Nephron (organoid): ENCODE measurements around the gene CYP2C9.
"Not testable (repeated sequence)": the region's sequence is repeated elsewhere in the genome, so short reads cannot be mapped to it uniquely, and the experiment has no call there.

ENCODE experiments used
- H3K27ac Mint-ChIP-seq, 3 experiments: 2 replicates each; pipeline ENCODE4 v1.8.0; 2020; ENCODE audit warnings: mixed read lengths in 3 of 3, mild to moderate bottlenecking in 2 of 3, moderate library complexity in 1 of 3
- H3K27me3 Mint-ChIP-seq: 2 replicates; pipeline ENCODE4 v1.8.0; 2021; ENCODE audit warnings: low read depth, mild to moderate bottlenecking, moderate library complexity, mixed read lengths
- H3K36me3 Mint-ChIP-seq: 2 replicates; pipeline ENCODE4 v1.8.0; 2020; ENCODE audit warnings: low read depth, mixed read lengths
- H3K4me1 Mint-ChIP-seq: 2 replicates; pipeline ENCODE4 v1.8.0; 2020; ENCODE audit warnings: mixed read lengths
- H3K4me3 Mint-ChIP-seq, 3 experiments: 2 replicates each; pipeline ENCODE4 v1.8.0; 2020; ENCODE audit warnings: mild to moderate bottlenecking in 3 of 3, mixed read lengths in 3 of 3, moderate library complexity in 2 of 3
- H3K9me3 Mint-ChIP-seq: 2 replicates; pipeline ENCODE4 v1.8.0; 2020; ENCODE audit warnings: mixed read lengths
- TF ChIP-seq, protein P1 (sequence below), 3 experiments: fragments of 200-600 bp; sonication (generic); IDR thresholded peaks; one replicate each; pipeline ENCODE4 v1.5.0; 2021; ENCODE audit warnings: antibody characterized with exemption in 3 of 3; ENCODE audit not compliant: unreplicated experiment in 3 of 3

CYP2C9 gene

DNA sequence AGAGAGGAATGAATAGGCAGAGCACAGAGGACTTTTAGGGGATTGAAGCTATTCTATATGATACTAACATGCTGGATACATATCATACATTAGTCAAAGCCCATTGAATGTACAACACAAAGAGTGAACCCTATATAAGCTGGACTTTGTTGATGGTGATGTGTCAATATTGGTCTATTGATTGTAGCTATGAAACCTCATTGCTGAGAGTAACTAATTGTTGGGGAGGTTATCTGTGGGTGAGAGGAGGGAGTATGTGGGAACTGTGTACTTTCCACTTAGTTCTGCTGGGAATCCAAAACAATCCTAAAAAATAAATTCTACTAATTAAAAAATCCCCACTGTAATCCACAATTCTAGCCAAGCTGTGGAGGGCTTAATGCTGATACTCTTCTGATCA is 22.0 kb upstream of the CYP2C9 start:
- H3K27me3 Mint-ChIP-seq = no peaks in the 10 kb centered on the region
- H3K36me3 Mint-ChIP-seq = no peaks in the 10 kb centered on the region
- no peaks in the 10 kb centered on the region for H3K4me1 Mint-ChIP-seq
- H3K4me3 Mint-ChIP-seq = no peak overlapping the region
- H3K9me3 Mint-ChIP-seq = peaks cover 17% of the 10 kb centered on the region
- H3K27ac Mint-ChIP-seq = no peak overlapping the region
- TF ChIP-seq, protein P1, sequence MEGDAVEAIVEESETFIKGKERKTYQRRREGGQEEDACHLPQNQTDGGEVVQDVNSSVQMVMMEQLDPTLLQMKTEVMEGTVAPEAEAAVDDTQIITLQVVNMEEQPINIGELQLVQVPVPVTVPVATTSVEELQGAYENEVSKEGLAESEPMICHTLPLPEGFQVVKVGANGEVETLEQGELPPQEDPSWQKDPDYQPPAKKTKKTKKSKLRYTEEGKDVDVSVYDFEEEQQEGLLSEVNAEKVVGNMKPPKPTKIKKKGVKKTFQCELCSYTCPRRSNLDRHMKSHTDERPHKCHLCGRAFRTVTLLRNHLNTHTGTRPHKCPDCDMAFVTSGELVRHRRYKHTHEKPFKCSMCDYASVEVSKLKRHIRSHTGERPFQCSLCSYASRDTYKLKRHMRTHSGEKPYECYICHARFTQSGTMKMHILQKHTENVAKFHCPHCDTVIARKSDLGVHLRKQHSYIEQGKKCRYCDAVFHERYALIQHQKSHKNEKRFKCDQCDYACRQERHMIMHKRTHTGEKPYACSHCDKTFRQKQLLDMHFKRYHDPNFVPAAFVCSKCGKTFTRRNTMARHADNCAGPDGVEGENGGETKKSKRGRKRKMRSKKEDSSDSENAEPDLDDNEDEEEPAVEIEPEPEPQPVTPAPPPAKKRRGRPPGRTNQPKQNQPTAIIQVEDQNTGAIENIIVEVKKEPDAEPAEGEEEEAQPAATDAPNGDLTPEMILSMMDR (IDR thresholded peaks at IDR 0.05; ENCODE audit: unreplicated experiment in 3 of 3) = no peak

DNA sequence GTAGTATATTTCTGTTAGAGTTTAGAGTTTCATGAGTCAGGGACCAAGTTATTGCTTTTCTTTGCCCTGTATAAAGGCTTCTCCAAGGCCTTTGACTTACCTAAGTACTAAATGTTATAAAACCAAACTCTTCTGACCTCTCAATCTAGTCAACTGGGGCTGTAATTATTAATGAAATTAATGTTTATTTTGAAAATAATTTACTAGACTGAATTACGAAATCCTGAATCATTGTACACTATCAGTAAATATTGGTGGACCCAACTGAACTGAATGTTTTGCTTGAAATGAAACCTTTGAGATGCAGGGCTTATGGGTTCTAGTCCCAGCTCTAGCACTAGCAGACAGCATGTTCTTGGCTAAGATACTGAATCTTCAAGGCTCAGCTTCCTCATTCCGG is 1.7 kb upstream of the CYP2C9 start:
- no peak overlapping the region for H3K4me3 Mint-ChIP-seq
- TF ChIP-seq, protein P1 (IDR thresholded peaks at IDR 0.05; ENCODE audit: unreplicated experiment in 3 of 3) = no peak
- peaks cover 4% of the 10 kb centered on the region for H3K9me3 Mint-ChIP-seq
- H3K4me1 Mint-ChIP-seq = no peaks in the 10 kb centered on the region
- no peaks in the 10 kb centered on the region for H3K27me3 Mint-ChIP-seq
- no peaks in the 10 kb centered on the region for H3K36me3 Mint-ChIP-seq
- no peak overlapping the region for H3K27ac Mint-ChIP-seq

DNA sequence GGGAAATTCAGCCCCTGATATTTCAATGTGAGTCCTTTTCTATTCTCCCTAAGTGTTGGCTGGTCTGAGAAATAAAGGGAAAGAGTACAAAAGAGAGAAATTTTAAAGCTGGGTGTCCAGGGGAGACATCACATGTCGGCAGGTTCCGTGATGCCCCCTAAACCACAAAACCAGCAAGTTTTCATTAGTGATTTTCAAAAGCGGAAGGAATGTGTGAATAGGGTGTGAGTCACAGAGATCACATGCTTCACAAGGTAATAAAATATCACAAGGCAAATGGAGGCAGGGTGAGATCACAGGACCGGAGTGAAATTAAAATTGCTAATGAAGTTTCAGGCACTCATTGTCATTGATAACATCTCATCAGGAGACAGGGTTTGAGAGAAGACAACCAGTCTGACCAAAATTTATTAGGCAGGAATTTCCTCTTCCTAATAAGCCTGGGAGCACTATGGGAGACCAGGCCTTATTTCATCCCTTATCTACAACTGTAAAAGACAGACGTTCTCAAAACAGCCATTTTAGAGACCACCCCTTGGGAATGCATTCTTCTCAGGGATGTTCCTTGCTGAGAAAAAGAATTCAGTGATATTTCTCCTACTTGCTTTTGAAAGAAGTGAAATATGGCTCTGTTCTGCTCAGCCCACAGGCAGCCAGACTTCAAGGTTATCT is 5.1 kb downstream of the CYP2C9 start:
- H3K4me3 Mint-ChIP-seq, H3K4me1 Mint-ChIP-seq, H3K27ac Mint-ChIP-seq, H3K27me3 Mint-ChIP-seq, H3K36me3 Mint-ChIP-seq: not testable (repeated sequence)
- peaks cover 22% of the 10 kb centered on the region for H3K9me3 Mint-ChIP-seq

DNA sequence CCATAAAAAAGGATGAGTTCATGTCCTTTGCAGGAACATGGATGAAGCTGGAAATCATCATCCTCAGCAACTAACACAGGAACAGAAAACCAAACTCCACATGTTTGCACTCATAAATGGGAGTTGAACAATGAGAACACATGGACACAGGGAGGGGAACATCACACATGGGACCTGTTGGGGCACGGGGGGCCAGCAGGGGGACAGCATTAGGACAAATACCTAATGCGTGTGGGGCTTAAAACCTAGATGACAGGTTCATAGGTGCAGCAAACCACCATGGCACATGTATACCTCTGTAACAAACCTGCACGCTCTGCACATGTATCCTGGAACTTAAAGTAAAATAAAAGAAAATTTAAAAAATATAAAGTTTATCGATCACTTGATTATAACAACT is 7.7 kb downstream of the CYP2C9 start:
- not testable (repeated sequence) for H3K27me3 Mint-ChIP-seq, H3K4me3 Mint-ChIP-seq, H3K4me1 Mint-ChIP-seq, H3K36me3 Mint-ChIP-seq, H3K27ac Mint-ChIP-seq
- peaks cover 18% of the 10 kb centered on the region for H3K9me3 Mint-ChIP-seq

DNA sequence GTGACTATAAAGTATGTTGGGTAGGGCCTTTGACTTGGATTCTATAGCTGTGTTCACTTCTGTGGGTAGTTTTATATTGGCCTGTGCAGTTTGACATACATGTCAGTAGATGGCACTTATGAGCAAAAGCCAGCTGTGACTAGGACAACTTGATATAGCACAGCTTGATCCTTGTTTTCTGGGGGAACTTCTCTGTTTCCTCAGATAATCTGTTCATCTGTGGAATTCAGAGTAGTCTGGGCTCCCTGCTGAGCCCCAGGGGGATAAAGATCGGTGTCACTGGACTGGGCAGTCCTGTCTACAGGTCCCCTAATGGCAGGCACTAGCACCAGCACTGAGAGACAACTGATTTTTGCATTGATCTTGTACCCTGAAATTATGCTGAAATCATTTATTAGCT is 25.4 kb downstream of the CYP2C9 start:
- Mint-ChIP-seq H3K27me3 (no peaks in the 10 kb centered on the region), H3K9me3 (peaks cover 8% of the 10 kb centered on the region), H3K4me1 (no peaks in the 10 kb centered on the region), H3K4me3 (no peak overlapping the region), H3K36me3 (no peaks in the 10 kb centered on the region), H3K27ac (no peak overlapping the region)
- TF ChIP-seq, protein P1 (IDR thresholded peaks at IDR 0.05; ENCODE audit: unreplicated experiment in 3 of 3) = peak; percentile 65 to 80 (median 72)

DNA sequence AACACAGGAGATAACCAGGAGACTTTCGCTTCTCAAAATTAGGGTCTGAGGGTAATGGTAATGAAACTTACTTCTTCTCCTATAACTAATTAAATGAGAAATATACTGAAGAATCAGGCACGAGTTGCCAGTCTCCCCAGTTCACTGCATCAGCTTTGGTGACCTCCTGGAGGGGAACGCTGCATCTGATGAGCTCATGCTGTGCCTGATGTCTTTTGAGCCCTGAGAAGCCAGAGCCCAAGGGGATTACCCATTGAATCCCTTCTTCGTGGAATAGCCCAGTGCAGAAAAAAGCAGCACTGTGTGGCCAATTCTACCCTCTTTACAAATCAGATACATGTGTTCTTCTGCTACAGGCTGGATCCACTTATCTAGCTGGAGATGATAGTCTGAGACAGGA is 45.1 kb downstream of the CYP2C9 start:
- H3K27me3 Mint-ChIP-seq = no peaks in the 10 kb centered on the region
- TF ChIP-seq, protein P1 (IDR thresholded peaks at IDR 0.05; ENCODE audit: unreplicated experiment in 3 of 3) = no peak
- no peak overlapping the region for H3K4me3 Mint-ChIP-seq
- no peaks in the 10 kb centered on the region for H3K36me3 Mint-ChIP-seq
- peaks cover 8% of the 10 kb centered on the region for H3K9me3 Mint-ChIP-seq
- H3K4me1 Mint-ChIP-seq = no peaks in the 10 kb centered on the region
- H3K27ac Mint-ChIP-seq = no peak overlapping the region

DNA sequence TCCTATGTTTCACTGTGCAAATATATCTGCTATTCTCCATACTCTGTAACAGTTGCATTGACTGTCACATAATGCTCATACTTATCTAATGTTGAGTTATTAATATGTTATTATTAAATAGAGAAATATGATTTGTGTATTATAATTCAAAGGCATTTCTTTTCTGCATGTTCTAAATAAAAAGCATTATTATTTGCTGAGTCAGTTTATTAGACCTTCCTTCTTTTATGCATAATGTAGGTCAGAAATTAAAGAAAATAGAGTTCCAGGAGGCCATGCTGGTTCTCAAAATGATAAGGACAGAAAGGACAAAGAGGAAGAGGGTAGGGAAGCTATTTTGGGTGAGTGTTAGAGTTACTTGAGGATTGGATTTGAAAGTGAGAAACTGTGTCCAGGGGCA is 50.7 kb downstream of the CYP2C9 start:
- Mint-ChIP-seq H3K27ac (no peak overlapping the region), H3K36me3 (no peaks in the 10 kb centered on the region), H3K4me1 (no peaks in the 10 kb centered on the region), H3K4me3 (no peak overlapping the region), H3K27me3 (no peaks in the 10 kb centered on the region), H3K9me3 (peaks cover 14% of the 10 kb centered on the region)
- TF ChIP-seq, protein P1 (IDR thresholded peaks at IDR 0.05; ENCODE audit: unreplicated experiment in 3 of 3) = no peak
